GM20000 (cell line): Measurements from ENCODE around the gene PRG2.

ENCODE experiments used
- DNase-seq: peaks from one replicate; pipeline ENCODE4 v3.0.0; 2012; ENCODE audit warnings: low spot score
- TF ChIP-seq, protein P1 (sequence below): IDR thresholded peaks from 2 replicates; pipeline ENCODE4 v1.5.1; 2012; ENCODE audit warnings: mild to moderate bottlenecking, control low read depth; ENCODE audit errors: extremely low read depth, missing control alignments

The PRG2 gene

DNA sequence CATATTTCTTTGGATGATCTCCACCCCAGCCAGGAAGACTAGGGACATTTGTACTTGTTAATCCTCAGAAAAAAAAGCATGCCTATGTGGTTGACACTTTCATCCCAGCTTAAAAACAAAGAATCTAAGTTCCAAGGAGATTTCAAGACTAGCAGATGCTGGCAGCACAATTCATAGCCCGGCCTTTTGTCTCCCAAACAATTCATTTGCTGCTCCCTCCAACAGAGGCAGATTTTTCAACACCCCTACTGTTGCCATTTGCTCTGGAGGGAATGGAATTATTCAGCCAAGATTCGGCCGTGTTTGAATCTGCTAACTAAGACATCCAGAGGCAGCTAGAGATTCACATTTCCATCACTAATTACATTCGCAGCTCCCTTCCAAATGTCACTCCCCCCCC lies 37.0 kb downstream of the PRG2 start:
- TF ChIP-seq, protein P1, sequence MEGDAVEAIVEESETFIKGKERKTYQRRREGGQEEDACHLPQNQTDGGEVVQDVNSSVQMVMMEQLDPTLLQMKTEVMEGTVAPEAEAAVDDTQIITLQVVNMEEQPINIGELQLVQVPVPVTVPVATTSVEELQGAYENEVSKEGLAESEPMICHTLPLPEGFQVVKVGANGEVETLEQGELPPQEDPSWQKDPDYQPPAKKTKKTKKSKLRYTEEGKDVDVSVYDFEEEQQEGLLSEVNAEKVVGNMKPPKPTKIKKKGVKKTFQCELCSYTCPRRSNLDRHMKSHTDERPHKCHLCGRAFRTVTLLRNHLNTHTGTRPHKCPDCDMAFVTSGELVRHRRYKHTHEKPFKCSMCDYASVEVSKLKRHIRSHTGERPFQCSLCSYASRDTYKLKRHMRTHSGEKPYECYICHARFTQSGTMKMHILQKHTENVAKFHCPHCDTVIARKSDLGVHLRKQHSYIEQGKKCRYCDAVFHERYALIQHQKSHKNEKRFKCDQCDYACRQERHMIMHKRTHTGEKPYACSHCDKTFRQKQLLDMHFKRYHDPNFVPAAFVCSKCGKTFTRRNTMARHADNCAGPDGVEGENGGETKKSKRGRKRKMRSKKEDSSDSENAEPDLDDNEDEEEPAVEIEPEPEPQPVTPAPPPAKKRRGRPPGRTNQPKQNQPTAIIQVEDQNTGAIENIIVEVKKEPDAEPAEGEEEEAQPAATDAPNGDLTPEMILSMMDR: no peak
- DNase-seq: no peak

- DNase-seq: no peak
- TF ChIP-seq, protein P1: no peak
These were observed 37.4 kb downstream of the PRG2 start for GRCh38 chr11:57353036-57353435.

- TF ChIP-seq, protein P1: peak; percentile 89
- DNase-seq: peak; percentile 75
These were observed 40.8 kb downstream of the PRG2 start for GRCh38 chr11:57349491-57350274.

GRCh38 chr11:57348636-57349313 lies 41.7 kb downstream of the PRG2 start:
- no peak for DNase-seq
- TF ChIP-seq, protein P1: no peak

- TF ChIP-seq, protein P1: no peak
- no peak for DNase-seq
These were observed 42.4 kb downstream of the PRG2 start for GRCh38 chr11:57348052-57348451.

DNA sequence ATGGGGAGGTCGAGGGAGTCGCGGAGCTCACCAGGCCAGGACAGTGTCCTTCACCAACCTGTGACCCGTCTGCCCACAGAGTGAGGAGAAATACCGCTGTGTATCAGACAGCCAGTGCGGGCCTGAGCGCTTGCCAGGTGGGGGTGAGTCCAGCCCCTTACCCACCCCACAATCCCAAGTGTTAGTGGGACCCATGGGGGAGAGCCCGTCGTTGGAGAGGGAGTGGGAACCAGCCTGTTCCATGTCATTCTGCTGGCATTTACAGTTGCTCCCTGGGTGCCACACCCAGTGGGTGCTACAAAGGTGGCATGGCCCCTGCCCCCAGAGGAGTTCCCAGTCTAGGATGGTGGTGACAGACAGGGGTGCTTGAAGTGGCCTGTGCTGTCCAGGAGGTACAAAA lies 43.1 kb downstream of the PRG2 start:
- no peak for DNase-seq
- TF ChIP-seq, protein P1: no peak

DNA sequence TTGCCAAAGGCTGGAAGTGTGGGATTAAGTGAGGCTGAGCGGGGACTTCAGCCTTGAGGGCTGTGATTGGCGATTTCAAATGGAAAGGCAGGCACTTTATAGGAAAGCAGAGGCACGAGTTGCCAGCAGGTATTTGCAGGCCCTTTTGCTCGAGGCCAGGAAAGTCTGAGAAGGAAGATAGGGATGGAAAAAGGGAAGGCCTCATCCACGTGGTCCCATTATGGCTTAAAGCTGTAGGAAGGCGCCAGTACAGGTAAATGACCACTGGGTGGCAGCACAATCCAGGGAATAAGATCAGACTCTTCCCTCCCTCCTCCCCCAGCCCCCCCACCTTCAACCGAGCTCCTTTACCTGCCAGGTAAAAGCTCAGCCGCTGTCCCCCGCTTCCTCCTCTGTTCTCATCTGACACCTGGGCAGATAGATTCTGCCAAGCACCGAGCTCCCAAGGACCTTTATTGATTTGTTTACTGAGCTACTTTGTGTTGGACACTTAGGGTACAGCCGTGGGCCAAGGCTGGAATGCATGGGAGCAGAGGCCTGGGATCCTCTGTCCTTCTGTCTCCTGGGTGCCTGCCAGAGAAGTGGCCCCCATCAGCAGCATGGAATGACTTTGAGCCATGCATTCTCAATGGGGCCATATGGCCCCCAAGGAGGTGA lies 44.8 kb downstream of the PRG2 start:
- TF ChIP-seq, protein P1: peak; percentile 76
- peak; percentile 81 for DNase-seq
